ENCODE results near the gene MIPOL1.
"Not testable (repeated sequence)": the region's sequence is repeated elsewhere in the genome, so short reads cannot be mapped to it uniquely, and the experiment has no call there.

Gene MIPOL1

DNA sequence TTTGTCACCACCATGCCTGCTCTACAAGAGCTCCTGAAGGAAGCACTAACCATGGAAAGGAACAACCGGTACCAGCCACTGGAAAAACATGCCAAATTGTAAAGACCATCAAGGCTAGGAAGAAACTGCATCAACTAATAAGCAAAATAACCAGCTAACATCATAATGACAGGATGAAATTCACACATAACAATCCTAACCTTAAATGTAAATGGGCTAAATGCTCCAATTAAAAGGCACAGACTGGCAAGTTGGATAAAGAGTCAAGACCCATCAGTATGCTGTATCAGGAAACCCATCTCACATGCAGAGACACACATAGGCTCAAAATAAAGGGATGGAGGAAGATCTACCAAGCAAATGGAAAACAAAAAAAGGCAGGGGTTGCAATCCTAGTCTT is 97.5 kb downstream of the MIPOL1 start:
- DNase-seq, result not testable (repeated sequence)

DNA sequence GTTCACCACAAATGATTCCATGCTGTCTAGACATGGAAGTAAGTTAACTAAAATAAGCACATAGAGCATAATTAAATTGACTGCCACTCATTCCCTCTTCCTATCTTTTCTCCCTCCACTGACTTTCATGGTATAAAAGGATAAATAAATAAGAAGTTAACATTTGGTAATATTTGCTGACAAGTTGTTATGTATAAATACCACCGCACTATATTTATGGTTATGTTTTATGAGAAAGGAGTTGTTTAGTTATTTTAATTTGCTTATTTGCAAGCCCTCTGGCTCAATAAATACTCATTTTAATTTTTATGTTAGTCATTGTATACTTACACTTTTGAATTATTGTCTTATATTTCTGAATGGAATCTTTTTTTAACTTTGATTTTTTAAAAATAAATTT is 113.5 kb downstream of the MIPOL1 start:
- DNase-seq, result no peak

DNA sequence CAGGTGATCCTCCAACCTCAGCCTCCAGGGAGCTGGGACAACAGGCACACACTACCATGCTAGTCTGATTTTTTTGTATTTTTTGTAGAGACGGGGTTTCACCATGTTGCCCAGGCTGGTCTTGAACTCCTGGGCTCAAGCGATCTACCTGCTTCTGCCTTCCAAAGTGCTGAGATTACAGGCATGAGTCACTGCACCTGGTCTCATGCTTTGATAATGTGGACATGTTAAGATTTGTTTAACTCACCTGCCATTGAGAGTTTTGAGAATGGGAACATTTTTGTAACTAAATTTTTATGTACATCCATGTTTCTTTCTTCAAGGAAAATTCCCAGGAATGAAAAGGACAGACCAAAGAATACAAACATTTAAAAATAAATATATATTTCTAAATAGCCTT is 121.2 kb downstream of the MIPOL1 start:
- no peak for DNase-seq

DNA sequence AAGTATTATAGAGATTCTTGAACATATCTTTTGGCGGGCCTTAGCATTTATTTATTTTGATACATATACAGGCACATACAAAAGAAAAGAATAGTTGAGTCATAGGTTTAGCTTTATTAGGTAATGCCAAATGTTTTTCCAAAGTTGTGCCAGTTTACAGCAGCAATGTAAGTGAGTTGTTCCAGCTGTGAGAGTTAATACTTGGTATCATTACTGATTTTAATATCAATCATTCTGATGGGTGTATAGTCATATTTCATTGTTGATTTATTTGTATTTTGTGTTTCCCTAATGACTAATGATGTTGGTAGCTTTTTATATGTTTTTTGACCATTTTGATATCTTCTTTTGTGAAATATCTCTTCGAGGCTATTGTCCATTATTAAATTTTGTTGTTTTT is 122.4 kb downstream of the MIPOL1 start:
- DNase-seq, result no peak

DNA sequence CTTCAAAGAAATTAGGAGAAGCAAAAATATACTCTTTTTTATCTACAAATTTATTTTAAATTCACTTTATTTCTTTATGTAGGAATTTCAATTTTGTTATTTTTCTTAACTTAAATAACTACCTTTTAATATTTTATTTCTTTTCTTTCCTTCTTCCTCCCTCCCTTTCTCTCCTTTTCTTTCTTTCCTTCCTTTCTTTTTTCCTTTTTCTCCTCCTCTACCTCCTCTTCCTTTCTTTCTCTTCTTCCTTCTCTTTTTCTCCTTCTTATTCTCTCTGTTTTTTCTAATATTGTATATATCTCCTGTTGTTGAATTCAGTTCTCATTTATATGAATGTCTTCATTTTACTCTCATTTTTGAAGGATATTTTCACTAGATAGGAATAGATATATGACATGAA is 127.6 kb downstream of the MIPOL1 start:
- no peak for DNase-seq

DNA sequence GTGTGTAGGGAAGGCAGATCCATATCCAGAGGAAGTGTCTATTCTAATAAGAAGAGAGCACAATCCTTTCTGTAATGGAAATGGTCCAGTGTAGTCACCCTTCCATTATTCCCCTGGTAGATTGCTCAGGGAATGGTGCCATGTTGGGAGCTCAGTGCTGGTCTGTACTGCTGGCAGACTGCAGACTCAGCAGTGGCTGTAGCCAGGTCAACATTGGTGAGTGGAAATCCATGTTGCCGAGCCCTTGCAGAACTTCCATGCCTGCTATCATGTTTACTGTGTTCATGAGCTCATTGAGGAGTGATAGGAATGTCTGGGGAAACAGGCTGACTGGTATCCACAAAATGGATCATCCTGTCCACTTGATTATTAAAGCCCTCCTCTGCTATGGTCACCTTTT is 128.7 kb downstream of the MIPOL1 start:
- no peak for DNase-seq

DNA sequence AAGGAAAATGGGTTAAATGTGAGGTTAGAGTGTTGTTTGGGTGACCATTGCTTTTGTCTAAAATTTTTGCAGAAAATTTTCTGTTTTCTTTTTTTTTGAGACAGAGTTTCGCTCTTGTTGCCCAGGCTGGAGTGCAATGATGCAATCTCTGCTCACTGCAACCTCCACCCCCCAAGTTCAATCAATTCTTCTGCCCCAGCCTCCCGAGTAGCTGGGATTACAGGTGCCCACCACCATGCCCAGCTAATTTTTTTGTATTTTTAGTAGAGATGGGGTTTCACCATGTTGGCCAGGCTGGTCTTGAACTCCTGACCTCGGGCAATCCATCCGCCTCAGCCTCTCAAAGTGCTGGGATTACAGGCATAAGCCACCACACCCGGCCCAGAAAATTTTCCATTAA is 130.2 kb downstream of the MIPOL1 start:
- DNase-seq, result not testable (repeated sequence)

DNA sequence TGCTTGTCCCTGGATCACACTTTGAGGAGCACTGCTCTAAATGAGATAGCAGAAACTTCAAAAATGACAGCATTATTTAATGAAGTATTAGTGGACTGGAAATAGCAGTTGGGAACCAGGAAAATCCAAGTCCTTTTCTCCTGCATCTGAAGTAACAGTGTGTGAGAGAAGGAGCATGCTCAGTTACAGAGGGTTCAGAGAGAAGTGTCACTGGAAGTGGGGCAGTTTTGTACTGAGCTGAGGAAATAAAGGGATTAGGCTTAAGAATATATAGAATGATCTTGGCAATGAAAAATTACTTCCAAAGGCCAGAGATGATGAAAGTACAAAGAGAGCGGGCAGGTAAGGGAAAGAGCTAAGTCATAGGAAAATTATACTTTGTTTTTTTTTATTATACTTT is 130.9 kb downstream of the MIPOL1 start:
- no peak for DNase-seq

DNA sequence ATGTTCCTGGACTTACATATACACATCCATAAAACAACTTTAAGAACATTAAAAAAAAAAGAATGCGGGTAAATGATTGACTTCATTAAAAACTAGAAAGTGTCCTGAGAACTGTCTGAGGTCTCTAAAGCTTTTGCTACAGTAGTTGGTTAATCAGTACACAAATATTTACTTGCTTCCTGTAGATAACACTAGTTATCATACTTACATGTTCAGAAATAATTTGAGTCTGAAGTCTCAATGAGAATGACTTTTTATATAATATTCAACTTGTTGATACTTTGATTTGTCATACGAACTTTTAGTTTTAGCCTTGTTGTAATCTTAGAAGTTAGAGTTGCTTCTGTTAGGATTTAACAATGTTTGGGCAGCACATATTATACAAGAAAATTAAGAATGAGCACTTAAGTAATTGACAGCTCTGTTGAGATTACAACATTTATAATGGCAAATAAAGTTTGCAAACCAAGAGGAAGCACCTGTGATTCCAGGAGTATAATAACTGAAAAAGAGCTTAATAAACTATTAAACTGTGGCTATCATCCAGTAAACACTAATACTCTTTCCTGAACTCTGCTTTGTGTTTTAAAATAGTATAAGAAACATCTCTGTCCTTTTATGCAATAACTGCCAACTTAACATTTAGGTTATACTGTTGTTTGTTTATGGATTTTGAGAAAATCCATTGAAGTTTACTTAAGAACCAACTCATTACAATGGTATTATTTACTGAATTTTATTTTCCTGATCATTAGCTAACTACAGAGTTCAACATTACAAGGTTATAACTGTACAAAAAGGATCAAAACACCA is 131.7 kb downstream of the MIPOL1 start:
- DNase-seq, result no peak

DNA sequence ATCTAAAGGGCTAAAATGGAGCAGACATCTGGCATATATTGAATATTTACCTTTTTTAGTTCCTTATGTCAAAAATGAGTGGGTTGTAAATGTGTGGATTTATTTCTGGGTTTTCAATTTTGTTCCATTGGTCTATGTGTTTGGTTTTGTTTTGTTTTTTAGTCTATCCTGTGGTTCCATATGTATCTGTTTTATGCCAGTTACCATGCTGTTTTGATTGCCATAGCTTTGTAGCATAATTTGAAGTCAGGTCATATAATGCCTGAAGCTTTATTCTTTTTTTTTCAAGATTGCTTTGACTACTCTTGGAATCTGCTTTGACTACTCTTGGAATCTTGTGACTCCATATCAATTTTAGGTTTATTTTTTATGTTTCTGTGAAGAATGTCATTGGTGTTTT is 133.2 kb downstream of the MIPOL1 start:
- DNase-seq, result no peak

DNA sequence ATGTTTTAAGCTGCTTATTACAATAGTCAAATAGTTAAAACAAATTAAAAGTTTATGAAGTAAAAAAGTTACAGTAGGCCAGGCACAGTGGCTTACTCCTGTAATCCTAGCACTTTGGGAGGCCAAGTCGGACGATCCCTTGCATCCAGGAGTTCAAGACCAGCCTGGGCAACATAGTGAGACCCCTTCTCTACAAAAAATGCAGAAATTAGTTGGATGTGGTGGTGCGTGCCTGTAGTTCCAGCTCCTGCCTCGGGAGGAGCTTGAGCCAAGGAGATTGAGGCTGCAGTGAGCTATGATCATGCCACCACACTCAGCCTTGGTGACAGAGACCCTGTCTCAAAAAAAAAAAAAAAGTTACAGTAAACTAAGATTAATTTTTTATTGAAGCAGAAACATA is 142.6 kb downstream of the MIPOL1 start:
- DNase-seq, result no peak

DNA sequence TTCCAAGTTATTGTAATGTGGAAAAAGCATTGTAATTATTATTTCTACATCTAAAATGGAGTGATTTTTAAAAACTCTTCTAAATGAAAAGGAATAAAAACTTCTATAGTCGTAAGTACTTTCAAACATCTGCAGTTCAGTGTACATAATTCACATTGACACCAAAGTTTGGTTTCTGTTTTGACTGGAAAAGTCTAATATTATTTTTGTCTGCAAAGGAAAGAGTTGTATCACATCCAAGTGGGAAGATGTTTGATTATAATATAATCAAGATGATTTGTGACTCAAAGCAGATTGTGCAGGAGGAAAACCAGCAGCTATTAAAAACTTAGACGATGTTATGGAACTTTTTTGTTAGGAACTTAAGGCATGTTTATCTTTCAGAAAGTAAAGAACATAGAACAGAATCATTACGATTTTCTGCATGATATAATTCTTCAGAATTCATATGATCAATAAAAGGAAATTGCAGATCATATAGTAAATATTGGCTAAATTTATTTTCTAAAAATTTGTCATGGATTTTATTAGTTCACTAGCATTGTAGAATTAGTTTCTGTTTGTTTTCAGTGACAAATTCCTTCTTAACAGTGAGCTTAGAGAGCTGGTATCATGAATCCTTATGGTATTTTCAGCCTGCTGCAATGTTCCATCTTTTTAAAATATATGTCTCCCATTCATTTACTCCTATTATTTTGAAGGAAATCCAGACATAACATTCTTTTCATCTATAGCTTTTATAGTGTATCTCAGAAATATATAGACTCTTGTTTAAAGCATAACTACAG is 145.8 kb downstream of the MIPOL1 start:
- DNase-seq, result no peak

DNA sequence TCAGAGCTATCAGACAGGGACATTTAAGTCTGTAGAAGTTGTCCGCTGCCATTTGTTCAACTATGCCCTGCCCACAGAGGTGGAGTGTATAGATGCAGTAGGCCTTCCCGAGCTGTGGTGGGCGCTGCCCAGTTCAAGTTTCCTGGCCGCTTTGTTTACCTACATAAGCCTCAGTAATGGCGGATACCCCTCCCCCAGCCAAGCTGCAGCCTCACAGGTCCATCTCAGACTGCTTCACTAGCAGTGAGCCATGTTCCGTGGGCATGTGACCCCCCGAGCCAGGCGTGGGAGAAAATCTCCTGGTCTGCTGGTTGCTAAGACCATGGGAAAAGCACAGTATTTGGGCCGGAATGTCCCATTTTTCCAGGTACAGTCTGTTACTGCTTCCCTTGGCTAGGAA is 165.9 kb downstream of the MIPOL1 start:
- DNase-seq, result no peak

DNA sequence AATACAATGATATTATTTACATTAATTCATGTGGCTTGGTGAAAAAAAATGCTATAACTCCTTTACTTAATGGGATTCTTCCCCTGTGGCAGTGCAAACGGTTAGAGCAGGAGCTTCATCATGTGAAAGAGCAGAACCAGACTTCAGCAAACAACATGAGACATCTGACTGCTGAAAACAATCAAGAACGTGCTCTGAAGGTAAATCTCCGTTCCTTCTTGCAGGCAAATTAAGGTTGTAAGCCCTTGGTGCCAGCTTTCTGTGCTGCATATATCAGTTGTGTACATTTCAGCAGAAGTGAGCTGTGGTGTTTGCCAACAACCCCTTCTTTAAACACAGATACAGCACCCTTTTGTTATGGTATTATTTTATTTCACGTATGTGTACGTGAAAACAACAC is 171.7 kb downstream of the MIPOL1 start:
- no peak for DNase-seq

DNA sequence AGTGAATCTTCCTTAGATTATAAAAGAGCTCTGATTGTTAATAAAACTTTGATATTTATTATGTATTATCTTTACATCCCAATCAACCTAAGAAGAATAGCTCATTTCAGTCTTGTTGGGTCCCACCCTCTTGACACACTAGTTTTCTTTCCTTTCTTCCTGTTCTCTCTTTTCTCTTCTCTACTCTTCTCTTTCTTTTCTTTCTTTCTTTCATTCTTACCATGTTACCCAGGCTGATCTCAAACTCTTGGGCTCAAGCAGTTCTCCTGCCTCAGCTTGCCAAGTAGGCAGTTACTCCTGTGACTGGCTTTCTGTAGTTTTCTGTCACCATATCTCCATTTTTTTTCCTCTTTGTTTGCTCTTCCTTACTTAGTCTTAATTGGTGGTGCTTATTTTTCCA is 177.8 kb downstream of the MIPOL1 start:
- DNase-seq, result no peak

DNA sequence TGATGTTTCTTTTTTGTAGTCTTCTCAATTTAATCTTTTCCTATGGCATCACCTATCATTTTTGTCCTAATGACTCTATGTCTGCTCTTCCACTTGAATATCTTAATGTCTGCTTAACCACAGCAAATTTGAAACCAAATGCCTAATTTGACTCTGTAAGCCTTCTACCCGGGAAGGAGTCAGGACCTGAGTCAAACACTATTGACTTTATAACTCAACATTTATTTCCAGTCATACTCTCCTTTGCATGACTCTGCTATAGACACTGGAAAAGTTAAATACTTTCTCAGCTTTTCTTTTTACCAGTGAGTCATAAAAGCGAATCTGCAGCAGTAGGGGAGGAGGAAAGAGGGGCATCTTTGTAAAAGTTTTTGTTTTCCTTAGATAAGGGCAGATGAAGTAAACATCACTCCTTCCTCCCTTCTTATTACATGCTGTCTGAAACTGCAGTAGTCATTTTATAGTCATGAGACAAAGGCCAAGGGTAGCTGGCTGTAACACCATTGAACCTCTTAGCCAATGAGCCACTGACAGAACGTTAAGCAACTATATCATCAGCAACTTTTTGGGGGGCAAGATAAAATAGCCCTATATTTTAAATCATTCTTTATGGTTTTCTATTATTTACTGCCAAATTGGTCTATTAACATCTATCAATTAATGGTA is 179.3 kb downstream of the MIPOL1 start:
- DNase-seq, result no peak

DNA sequence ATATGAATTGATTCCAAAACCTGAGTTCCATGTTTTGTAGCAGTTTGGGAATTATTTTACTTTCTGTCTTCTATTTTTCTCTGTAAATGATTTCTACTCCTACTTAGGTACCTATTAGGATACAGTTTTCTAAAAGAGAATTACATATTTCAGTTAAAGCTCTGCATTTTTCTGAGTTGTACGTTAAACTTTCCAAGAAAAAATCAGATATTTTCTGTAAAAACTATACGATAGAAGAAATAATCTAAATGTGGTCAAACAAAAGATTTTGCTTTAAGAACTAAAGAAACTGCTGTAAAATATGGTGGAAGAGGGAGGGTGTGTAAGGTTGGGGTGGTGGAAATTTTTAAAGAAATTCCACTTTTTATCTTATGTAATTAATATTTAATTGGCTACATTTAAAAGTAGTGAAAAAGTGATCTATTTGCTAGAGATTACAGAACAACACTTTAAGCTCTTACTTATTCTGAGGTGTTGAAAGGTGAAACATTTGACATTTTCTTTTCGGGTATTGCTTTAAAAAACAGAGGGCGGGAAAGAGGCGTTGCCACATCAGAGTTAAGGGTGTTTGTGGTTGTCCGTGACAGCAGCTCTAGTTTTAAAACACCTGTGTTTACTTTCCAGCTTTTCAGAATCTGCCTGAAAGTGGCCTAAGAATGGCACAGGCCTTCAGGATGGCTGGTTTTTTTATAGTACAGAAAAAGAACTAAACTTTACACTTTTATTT is 187.3 kb downstream of the MIPOL1 start:
- no peak for DNase-seq

DNA sequence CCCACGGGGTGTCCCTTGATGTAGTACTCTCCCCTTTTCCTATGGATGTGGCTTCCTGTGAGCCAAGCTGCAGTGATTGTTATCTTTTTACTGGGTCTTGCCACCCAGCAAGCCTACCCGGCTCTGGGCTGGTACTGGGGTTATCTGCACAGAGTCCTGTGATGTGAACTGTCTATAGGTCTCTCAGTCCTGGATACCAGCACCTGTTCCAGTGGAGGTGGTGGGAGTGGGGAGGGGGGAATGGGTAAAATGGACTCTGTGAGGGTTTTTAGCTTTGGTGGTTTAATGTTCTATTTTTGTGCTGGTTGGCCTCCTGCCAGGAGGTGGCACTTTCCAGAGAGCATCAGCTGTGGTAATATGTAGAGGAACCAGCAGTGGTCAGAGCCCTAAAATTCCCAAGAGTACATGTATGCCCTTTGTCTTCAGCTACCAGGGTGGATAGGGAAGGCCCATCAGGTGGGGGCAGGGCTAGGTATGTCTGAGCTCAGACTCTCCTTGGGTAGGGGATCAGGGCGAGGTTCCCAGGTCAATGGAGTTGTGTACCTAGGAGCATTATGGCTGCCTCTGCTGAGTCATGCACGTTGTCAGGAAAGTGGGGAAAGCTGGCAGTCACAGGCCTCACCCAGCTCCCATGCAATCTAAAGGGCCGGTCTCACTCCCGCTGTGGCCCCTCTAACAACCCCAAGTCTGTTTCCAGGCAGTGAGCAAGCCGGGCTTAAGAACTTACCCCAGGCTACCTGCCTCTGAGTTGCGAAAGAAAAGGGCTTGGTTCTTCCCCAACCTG is 199.6 kb downstream of the MIPOL1 start:
- not testable (repeated sequence) for DNase-seq

DNA sequence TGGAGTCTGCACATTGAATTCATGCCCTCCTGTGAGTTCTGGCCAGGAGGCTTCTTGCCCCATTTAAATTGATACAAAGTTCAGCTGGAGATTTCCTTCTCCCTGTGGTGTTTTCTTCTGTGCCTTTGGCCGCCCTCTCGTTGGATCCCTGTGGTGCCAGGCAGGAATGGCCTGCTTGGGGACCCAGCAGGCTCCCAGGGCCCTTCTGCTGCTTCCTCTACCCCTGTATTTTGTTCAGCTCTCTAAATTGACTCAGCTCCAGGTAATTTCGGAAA is 200.1 kb downstream of the MIPOL1 start:
- DNase-seq, result no peak

DNA sequence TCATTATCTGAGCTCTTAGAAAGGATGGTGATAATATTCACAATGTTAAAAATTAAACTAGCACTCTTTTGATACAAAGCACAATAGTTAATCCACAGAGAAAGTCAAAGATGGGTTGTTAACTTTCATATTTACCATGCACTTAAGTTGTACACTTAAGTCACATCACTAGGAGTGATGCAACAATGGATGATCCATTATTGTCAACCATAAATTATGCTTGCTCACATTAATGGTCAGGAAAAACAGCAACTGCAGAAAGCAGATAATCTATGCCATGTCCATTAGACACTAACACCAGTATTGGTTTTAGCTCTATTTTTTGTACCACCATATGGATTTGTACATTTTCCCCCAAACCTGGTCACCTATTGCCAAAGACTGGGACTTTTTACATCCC is 201.8 kb downstream of the MIPOL1 start:
- DNase-seq, result no peak

DNA sequence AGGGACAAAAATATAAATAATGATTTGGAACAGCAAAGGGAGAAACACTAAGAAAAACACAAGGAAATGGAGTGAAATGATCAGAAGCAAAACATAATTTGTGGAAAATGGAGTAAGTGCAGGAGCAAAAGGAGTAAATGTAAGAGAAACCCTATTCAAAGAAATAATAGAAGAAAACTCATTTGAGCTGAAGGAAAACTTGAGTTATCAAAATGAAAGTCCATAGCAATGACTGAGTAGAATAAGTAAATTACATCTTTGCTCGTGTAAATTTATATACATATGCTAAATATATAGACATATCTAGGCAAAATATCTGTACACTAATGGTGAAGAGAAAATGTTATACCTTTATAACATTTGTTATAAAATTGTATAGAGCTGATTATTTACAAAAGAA is 203.4 kb downstream of the MIPOL1 start:
- DNase-seq, result no peak

DNA sequence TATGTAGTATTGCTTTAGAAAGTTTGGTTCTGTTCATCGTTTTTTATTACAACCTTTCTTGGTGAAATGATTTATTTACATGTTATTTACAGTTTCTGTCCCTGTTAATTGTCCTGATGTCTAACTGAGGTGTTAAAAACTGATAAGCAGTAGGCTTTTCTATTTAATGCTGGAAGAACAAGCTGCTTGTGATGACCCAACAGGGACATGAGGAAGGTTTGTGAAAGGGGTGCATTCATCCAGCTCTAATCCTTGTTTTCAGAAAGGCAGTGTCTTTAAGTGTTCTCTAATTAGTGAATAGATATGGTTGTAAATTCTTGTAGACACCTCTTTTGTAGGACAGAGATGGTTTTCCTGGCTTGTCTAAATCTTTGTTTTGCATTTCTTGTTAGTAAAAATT is 205.9 kb downstream of the MIPOL1 start:
- no peak for DNase-seq

DNA sequence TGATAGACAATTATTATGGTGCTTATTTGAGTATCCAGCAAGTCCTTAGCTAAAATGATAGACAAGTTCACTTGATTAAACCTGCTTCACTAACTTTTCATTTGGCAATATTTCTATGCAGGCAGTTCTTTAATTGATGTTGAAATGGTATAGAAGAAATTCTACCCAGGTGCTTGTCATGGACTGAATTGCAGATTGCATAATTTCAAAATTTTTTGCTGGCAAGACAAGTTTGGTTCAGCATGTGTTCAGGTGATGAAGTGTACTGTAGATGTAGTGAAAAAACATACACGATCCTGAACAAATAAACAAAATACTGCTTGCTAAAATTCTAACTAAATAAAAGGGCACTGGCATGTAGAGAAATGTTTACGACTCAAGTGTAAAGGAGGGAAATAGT is 208.4 kb downstream of the MIPOL1 start:
- DNase-seq, result no peak
